ENCODE results near the gene DHRS12.
"Not testable (repeated sequence)": the region's sequence is repeated elsewhere in the genome, so short reads cannot be mapped to it uniquely, and the experiment has no call there.

DHRS12 gene

GRCh38 chr13:51827254-51827653, 23.3 kb upstream of the DHRS12 start:
- DNase-seq = no peak

- DNase-seq = no peak
Measured at GRCh38 chr13:51826606-51827005, 22.6 kb upstream of the DHRS12 start.

GRCh38 chr13:51825681-51826254, 21.8 kb upstream of the DHRS12 start:
- peak; percentile 44 for DNase-seq

GRCh38 chr13:51825165-51825592, 21.2 kb upstream of the DHRS12 start:
- no peak for DNase-seq

- not testable (repeated sequence) for DNase-seq
Measured at GRCh38 chr13:51824712-51825111, 20.7 kb upstream of the DHRS12 start.

- DNase-seq = no peak
Measured at GRCh38 chr13:51823863-51824262, 19.9 kb upstream of the DHRS12 start.

GRCh38 chr13:51823359-51823758, 19.4 kb upstream of the DHRS12 start:
- no peak for DNase-seq

- DNase-seq = peak; percentile 51
Measured at GRCh38 chr13:51822106-51822815, 18.3 kb upstream of the DHRS12 start.

GRCh38 chr13:51821606-51822005, 17.6 kb upstream of the DHRS12 start:
- DNase-seq = no peak

- DNase-seq = no peak
Measured at GRCh38 chr13:51820016-51820597, 16.1 kb upstream of the DHRS12 start.

- DNase-seq = no peak
Measured at GRCh38 chr13:51819544-51819943, 15.6 kb upstream of the DHRS12 start.

- peak; percentile 74 for DNase-seq
Measured at GRCh38 chr13:51818781-51819511, 15.0 kb upstream of the DHRS12 start.

GRCh38 chr13:51818276-51818675, 14.3 kb upstream of the DHRS12 start:
- no peak for DNase-seq

GRCh38 chr13:51817717-51818116, 13.8 kb upstream of the DHRS12 start:
- no peak for DNase-seq

GRCh38 chr13:51816604-51817249, 12.8 kb upstream of the DHRS12 start:
- no peak for DNase-seq

- no peak for DNase-seq
Measured at GRCh38 chr13:51815848-51816247, 11.9 kb upstream of the DHRS12 start.

GRCh38 chr13:51814825-51815650, 11.1 kb upstream of the DHRS12 start:
- peak; percentile 79 for DNase-seq

GRCh38 chr13:51814071-51814470, 10.1 kb upstream of the DHRS12 start:
- no peak for DNase-seq

- DNase-seq = no peak
Measured at GRCh38 chr13:51811920-51812451, 8.0 kb upstream of the DHRS12 start.

- no peak for DNase-seq
Measured at GRCh38 chr13:51811046-51811445, 7.1 kb upstream of the DHRS12 start.

GRCh38 chr13:51808811-51809210, 4.8 kb upstream of the DHRS12 start:
- no peak for DNase-seq

GRCh38 chr13:51807041-51807440, 3.1 kb upstream of the DHRS12 start:
- no peak for DNase-seq
